Measurements from ENCODE around the gene NME7.

GRCh38 chr1:169120066-169120465 is 247.5 kb downstream of the NME7 start:
- TF ChIP-seq ZNF138 (CRISPR knock-in tag; conservative IDR thresholded peaks at IDR 0.05) (no peak), ZNF317 (CRISPR knock-in tag; IDR thresholded peaks at IDR 0.05; ENCODE audit: borderline replicate concordance, low read depth) (no peak), CTCF (IDR thresholded peaks at IDR 0.05) (no peak), MAX (CRISPR knock-in tag; IDR thresholded peaks at IDR 0.05) (no peak), JUN (CRISPR knock-in tag; IDR thresholded peaks at IDR 0.05) (no peak), ZNF121 (CRISPR knock-in tag; IDR thresholded peaks at IDR 0.05) (no peak), CREB1 (CRISPR knock-in tag; IDR thresholded peaks at IDR 0.05) (no peak), USF2 (CRISPR knock-in tag; IDR thresholded peaks at IDR 0.05) (no peak)

Data from WTC11 (cell line).